ENCODE measurements around the gene SIDT2.

DNA sequence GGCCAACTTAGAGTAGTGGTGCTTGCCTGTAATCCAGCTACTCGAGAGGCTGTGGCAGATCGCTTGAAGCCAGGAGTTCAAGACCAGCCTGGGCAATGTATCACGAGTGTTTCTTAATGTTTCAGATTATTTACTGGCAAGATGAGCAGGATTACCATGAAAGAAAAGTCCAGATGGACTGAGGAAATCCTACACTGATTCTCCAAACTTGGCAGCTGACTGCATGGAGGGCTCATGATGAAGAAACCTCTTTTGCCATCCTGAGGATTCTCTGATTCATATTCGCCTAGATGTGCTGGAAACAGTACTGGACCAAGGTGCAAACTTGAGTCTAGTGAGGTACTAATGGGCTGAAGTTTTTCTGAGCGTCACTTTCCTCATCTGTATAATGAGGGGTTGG is 2.8 kb upstream of the SIDT2 start:
- TF ChIP-seq, protein P1, sequence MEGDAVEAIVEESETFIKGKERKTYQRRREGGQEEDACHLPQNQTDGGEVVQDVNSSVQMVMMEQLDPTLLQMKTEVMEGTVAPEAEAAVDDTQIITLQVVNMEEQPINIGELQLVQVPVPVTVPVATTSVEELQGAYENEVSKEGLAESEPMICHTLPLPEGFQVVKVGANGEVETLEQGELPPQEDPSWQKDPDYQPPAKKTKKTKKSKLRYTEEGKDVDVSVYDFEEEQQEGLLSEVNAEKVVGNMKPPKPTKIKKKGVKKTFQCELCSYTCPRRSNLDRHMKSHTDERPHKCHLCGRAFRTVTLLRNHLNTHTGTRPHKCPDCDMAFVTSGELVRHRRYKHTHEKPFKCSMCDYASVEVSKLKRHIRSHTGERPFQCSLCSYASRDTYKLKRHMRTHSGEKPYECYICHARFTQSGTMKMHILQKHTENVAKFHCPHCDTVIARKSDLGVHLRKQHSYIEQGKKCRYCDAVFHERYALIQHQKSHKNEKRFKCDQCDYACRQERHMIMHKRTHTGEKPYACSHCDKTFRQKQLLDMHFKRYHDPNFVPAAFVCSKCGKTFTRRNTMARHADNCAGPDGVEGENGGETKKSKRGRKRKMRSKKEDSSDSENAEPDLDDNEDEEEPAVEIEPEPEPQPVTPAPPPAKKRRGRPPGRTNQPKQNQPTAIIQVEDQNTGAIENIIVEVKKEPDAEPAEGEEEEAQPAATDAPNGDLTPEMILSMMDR (conservative IDR thresholded peaks at IDR 0.05; ENCODE audit: low read length): no peak
- TF ChIP-seq EZH2phosphoT487 (IDR thresholded peaks at IDR 0.05; ENCODE audit: borderline replicate concordance, low read depth, low read length): no peak

All from OCI-LY7 (cell line).